GM18507 (cell line): ENCODE measurements around the gene VGLL1.

ENCODE experiments used
- DNase-seq: peaks from one replicate; pipeline ENCODE4 v3.0.0; 2011; ENCODE audit warnings: low read depth; ENCODE audit not compliant: insufficient read length; ENCODE audit errors: extremely low spot score
- FAIRE-seq: peaks from 2 replicates; lab custom pipeline; 2011; peaks lifted over from hg19 to GRCh38; lab: Jason Lieb, UNC

VGLL1 gene, protein sequence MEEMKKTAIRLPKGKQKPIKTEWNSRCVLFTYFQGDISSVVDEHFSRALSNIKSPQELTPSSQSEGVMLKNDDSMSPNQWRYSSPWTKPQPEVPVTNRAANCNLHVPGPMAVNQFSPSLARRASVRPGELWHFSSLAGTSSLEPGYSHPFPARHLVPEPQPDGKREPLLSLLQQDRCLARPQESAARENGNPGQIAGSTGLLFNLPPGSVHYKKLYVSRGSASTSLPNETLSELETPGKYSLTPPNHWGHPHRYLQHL

GRCh38 chrX:136531951-136532350 lies at the start of gene VGLL1:
VGLL1 (plus strand) TSS chrX:136532215; CDS start chrX:136536021, 3,806 bp downstream.
- DNase-seq (no peak), FAIRE-seq (no peak)

DNA sequence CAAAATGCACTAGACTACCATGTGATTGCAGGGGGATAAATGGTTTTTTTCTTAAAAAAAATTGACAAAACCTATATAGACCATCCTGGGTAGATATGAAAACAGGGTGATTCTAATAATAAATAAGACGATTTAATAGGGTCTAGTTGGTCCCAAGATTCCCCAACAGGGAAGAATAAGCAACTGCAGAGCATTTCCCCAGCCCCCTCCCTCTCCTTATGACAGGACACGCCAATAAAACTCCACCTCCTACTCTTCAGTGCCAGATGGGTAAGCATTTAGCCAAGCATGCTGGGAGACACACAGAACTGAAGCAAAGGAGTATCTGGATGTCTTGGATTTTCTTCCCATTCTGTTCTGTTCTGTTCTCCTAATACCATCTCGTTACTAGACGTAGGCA lies 44.4 kb upstream of the VGLL1 start, which contains the start of gene BRS3:
TSS of gene BRS3 (plus strand) at position 301 of the 400 bp plus-strand sequence. CDS start 168 bp downstream, outside the sequence.
- no peak for FAIRE-seq
- no peak for DNase-seq

DNA sequence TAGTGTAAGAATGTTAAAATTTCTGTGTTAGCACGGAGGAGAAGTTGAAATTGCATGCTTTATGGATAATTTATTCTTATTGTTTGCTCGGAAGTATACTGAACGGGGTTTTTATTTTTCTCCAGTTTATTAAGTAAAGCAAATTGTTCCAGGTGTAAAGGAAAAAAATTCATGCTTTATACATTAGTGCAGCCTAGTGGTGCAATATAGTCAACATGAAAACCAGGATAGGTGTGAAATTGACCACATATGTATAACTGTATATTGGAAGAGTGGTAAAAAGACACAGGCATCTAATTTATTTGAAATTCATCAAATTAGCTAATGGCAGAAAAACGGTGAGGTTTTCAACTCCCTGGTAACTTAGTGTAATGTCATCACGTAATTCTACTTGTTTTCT lies 43.3 kb upstream of the VGLL1 start:
- FAIRE-seq (no peak), DNase-seq (no peak)

GRCh38 chrX:136491832-136492231 lies 40.2 kb upstream of the VGLL1 start:
- no peak for FAIRE-seq
- DNase-seq = no peak

- no peak for DNase-seq
Observed at GRCh38 chrX:136493011-136493410, 39.0 kb upstream of the VGLL1 start.

GRCh38 chrX:136495043-136495442 lies 37.0 kb upstream of the VGLL1 start:
- FAIRE-seq (peak; percentile 53), DNase-seq (no peak)

More at GRCh38 chrX:136493011-136493410, 39.0 kb upstream of the VGLL1 start:
- no peak for FAIRE-seq

GRCh38 chrX:136496186-136496763 lies 35.7 kb upstream of the VGLL1 start:
- FAIRE-seq (no peak), DNase-seq (no peak)

DNA sequence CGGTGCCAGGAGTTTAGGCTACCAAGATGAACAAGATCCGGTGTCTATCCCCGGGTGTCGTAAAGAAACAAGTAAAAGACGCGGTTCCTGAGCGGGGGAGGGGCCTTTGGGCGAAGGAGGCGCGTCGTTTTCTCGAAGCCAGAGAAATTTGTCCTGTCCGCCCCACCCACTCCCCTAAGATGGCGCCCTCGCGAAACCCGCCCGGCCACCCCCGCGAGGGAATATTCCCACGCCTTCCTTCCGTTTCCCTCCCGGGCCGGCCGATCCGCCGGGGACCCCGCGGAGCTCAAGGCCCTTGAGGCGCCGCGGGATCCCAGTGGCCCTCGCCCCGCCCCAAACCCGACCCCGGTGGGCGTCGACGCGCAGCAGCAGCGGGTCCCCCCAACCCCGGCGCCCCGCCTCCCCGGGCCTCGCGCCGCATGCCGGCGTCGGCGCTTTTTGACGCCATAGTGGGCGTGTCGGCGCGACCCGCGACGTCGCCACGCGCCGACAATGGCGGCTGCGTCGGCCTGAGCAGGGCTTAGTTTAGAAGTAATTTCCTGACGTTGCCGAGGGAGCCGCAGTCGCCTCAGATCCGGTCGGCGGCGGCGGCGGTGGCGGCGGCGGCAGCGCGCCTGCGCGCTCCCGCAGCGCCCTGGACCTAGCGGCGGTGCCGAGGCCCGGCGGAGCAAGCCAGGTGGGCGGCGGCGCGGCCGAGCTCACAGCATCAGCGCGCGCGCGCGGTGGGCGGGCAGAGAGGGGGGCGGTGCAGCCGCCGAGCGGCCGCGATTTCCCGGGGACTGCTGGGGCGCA lies 35.1 kb upstream of the VGLL1 start:
- FAIRE-seq = peak; percentile 90
- peak; percentile 39 for DNase-seq

DNA sequence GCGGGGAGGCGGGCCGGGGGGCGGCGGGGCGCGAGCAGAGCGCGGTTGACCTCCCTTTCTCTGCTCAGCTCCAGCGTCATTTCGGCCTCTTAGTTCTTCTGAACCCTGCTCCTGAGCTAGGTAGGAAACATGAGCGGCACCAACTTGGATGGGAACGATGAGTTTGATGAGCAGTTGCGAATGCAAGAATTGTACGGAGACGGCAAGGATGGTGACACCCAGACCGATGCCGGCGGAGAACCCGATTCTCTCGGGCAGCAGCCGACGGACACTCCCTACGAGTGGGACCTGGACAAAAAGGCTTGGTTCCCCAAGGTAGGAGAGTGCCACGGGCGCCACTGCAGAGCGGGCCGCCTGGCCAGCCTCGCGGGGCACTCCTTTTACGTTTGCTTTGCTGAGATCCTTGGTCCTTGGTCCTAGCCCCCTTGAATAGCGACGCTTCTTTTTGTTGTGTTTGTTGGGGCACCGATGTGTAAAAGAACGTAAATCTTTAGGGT lies 34.4 kb upstream of the VGLL1 start, which contains the start of gene HTATSF1:
TSS of gene HTATSF1 (plus strand) at position 37 of the 497 bp plus-strand sequence. CDS start at position 130, 93 bp downstream.
- DNase-seq = no peak
- FAIRE-seq = no peak

DNA sequence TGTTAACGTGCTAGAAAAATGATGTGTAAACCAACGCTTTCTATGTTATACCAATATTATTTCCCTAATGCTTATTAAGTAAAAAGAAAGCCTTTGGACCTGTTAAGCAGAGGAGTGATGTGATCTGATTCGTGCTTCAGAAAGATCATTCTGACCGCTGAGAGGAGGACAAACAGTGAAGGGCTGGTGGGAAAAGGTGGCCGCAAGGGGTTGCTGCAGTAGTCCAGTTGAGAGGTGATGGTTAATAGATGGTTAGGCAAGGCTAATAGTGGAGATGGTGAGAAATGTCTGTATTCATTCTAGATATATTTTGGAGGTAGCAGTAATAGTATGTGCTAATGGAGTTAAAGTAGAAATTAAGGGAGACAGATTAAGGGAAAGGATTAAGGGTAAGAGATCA lies 12.9 kb upstream of the VGLL1 start:
- DNase-seq (no peak), FAIRE-seq (no peak)

- FAIRE-seq (no peak), DNase-seq (no peak)
Observed at GRCh38 chrX:136523770-136524169, 8.2 kb upstream of the VGLL1 start.

- DNase-seq (no peak), FAIRE-seq (no peak)
Observed at GRCh38 chrX:136525738-136526606, 6.0 kb upstream of the VGLL1 start.

DNA sequence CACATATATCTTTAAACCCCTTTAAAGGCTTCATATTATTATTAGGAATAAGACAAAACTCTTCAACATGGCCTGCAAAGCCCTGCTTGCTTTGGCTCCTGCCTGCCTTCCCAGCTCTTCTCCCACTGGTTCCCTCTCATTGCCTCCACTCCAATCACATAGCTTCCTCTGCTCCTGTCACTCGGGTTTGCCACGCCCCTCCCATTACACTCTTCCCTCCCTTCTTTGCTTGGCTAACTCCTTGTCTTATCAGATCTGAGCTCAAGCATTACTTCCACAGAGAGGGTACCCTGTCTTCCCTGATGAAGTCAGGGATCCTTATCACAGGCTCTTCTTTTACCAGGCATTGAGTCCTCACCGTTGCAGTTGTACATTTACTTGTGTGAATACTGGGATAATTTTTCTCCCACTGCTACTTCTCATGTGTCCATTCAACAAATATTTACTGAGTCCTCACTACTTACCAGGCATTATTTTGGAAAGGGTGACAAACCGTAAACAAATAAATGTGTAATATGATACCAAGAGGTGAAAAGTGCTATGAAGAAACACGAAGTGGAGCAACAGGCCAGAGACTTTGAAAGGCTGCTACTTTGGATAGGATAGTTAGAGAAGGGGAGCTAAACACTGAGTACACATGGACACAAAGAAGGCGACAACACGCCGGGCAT lies 3.2 kb upstream of the VGLL1 start:
- FAIRE-seq = no peak
- DNase-seq = no peak

DNA sequence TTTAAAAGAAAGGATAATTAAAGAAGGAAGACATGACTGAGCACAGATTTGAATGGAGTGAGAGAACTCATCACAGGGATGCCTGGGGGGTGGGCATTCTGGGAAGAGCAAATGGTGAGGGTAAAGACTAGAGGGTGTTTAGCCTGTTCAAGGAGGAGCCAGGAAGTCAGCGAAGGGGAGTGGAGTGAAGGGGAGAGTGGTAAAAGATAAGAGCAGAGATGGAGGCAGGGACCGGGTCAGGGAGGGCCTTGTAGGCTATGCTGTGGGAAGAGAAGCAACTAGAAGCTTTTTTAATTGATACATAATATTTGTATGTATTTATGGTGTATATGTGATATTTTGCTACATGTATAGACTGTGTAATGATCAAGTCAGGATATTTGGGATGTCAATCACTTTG lies 2.2 kb upstream of the VGLL1 start:
- DNase-seq (no peak), FAIRE-seq (no peak)

DNA sequence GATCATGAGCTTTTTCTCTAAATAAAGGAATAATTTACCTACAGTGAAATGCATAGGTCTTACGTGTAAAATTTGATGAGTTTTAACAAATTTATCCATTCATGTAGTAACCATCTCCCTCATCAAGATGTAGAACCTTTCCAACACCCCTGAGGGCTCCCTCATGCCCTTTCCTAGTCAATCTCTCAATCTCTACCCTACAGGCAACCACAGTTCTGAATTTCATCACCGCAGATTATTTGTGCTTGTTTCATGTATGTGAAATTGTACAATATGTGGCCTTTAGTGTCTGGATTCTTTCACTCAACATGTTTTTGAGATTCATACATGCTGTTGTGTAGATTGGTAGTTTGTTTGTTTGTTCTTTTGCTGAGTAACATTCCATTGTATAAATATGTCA lies 2.1 kb downstream of the VGLL1 start:
- FAIRE-seq = no peak
- no peak for DNase-seq

- no peak for FAIRE-seq
- DNase-seq = no peak
Observed at GRCh38 chrX:136538811-136539210, 6.8 kb downstream of the VGLL1 start.

DNA sequence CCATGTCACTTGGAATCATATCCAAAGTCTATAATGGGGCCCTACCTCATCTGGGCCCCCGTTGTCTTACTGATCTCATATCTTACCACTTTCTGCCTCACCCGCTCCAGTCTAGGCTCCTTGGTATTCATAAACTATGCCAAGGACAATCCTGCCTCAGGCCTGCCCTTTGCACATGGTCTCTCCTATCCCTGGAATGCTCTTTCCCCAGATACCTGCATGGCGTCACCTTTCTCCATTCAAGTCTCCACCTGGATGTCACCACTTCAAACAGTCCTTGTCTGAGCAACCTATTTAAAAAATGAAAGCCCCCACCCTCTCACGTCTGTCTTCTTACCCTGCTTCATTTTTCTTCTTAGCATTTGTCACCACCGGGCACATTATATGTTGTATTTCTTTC lies 8.2 kb downstream of the VGLL1 start:
- FAIRE-seq = no peak
- no peak for DNase-seq

- DNase-seq (no peak), FAIRE-seq (no peak)
Observed at GRCh38 chrX:136541294-136541693, 9.3 kb downstream of the VGLL1 start.

- no peak for FAIRE-seq
- no peak for DNase-seq
Observed at GRCh38 chrX:136542281-136542680, 10.3 kb downstream of the VGLL1 start.
